ENCODE results near the gene ONECUT1.

The ONECUT1 gene

GRCh38 chr15:52782514-52782913 is 7.6 kb downstream of the ONECUT1 start:
- no peak for DNase-seq (ENCODE audit: low spot score)

DNA sequence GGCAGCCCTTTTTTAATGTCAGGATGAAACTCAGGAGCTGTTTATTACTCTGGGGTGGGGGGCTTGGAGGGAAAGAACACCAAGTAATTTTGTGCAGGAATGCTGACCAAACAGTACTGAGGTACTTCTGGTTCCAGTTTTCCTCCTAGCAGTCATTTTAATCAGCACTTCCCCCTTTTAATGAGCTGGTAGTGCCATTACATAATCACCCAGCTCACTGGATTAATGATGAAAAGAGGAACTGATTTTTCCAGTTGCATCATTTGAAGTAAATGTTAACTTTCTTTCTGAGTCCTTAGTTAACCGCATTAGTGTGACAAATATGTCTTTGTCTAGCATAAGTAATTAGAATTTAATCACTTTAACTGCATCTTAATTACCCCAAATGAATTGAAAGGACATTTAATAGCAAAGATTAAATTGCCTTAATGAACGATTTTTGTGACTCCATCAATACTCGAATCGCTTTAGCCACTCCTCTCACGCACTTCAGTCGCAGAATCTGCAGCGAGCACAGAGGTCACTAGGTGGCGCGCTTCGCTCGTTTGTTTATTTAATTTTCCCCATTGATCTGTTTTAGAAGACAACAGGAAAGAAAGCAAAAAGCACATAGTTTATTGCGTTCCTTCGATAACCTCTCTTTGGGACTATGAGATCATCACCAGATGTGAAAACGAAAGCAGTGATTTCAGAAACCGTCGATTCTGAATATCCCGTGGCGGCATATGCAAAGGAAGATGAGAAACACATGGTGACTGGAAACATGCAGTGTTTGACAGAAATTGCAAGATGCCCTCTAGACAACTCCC is 9.8 kb downstream of the ONECUT1 start:
- DNase-seq (ENCODE audit: low spot score) = peak; percentile 57

DNA sequence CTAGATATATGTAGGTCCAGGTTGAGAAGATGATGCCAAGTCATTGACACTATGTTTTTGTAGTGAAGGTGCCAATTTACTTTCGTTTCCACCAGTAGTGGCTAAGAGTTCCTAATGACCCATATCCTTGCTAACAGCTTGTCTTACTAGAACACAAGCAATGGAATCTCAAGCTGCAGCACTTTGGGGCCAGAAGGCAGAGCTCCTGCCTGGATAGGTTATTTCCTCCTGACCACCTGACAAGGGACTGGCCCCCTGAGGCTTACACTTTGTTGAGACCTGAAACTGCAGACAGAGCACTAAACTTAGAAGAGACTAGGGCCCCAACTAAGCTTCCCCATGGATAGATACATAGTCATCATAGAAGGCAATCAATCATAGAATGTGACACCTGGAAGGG is 11.7 kb downstream of the ONECUT1 start:
- DNase-seq (ENCODE audit: low spot score) = no peak

GRCh38 chr15:52772766-52773165 is 17.4 kb downstream of the ONECUT1 start:
- DNase-seq (ENCODE audit: low spot score) = no peak

- DNase-seq (ENCODE audit: low spot score) = no peak
Observed at GRCh38 chr15:52765785-52766184, 24.4 kb downstream of the ONECUT1 start.

DNA sequence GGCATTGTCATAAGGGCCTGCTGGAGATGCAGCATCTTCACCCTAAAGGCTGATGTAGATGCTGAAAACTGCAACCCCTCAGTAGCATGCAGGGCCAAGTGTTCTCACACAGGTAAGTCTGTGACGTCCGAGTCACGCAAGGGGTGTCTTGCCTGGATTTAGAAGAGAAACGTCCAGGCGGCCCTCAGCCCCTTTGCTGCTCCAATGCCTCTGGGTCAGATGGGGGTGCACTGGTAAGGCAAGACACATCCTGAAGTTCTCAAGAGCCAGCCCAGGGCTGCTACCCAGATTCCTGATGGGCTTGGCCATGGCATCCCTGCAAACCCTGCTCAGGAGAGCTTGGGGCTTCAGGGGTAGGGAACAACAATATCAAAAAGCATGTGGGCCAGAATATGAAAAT is 25.4 kb downstream of the ONECUT1 start:
- no peak for DNase-seq (ENCODE audit: low spot score)

DNA sequence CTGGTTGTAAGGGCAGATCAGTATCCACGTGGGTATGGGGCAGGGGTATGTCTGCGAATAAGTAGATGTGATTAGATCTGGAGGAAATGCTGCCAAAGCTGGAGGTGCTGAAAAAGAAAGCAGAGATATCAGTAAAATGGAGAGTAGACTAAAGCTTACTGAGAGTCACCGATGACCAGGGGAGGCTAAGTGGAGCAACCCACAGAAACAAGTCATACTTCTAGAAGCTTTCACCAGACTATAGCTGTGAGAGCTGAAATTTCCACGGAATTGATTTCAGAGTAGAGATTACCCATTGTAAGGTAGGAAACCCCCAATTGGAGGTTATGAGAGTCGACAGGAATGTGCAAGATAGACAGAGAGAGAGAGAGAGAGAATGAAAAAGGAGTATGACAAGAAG is 27.5 kb downstream of the ONECUT1 start:
- DNase-seq (ENCODE audit: low spot score) = no peak

- no peak for DNase-seq (ENCODE audit: low spot score)
Observed at GRCh38 chr15:52760562-52760961, 29.6 kb downstream of the ONECUT1 start.

DNA sequence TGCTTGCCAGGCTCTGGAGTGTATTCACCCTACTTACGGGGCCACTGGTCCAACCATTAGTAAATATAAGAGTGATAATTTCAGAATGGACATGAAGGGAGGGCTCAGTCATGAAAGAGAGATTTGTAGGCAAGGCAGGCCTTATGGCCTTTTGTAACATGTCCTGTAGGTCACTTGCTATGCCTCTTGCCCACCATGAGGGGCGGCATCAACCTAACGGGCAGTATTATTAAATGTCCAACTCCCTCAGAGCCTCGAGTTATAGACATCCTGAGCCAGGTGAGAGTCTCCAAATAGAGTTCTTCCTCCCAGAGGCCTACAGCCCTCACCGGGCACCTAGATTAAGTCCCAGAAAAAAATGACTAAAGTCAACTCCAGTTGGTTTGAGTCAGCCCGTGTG is 30.2 kb downstream of the ONECUT1 start:
- no peak for DNase-seq (ENCODE audit: low spot score)

- DNase-seq (ENCODE audit: low spot score) = no peak
Observed at GRCh38 chr15:52757496-52757895, 32.6 kb downstream of the ONECUT1 start.

GRCh38 chr15:52751522-52751921 is 38.6 kb downstream of the ONECUT1 start:
- DNase-seq (ENCODE audit: low spot score) = no peak

GRCh38 chr15:52749258-52749657 is 40.9 kb downstream of the ONECUT1 start:
- DNase-seq (ENCODE audit: low spot score) = peak; percentile 9

- no peak for DNase-seq (ENCODE audit: low spot score)
Observed at GRCh38 chr15:52746162-52746757, 43.9 kb downstream of the ONECUT1 start.

DNA sequence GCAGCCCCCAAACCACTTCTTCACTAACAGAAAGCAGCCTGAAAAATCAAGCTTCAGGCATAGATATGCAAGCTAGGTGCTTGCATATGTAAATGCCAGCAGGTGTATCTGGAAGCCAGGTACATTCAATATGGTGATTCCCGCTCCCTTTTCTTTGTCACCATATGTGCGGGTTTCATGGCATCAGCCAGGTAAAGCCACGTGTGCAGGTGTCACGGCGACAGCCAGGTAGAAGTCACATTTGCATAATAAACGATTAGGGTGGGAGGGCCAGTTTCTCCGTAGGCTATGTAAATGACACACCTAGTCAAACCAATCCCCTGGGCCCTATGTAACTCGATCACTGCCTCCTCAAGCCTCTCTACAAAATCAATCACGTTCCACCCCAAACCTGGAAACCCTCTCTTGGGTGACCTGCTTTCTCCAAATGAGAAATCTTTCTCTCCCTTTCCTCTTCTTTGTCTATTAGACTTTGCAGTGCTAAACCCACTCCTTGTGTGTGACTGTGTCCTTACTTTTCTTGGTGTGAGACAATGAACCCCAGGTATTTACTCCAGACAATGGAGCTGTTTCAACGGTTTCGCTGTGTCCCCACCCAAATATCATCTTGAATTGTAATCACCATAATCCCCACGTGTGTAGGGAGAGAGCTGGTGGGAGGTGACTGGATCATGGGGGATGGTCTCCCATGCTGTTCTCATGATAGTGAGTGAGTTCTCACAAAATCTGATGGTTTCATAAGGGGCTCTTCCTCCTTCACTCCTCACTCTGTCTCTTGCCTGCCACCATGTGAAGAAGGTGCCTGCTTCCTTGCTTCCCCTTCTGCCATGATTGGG is 44.6 kb downstream of the ONECUT1 start:
- no peak for DNase-seq (ENCODE audit: low spot score)

DNA sequence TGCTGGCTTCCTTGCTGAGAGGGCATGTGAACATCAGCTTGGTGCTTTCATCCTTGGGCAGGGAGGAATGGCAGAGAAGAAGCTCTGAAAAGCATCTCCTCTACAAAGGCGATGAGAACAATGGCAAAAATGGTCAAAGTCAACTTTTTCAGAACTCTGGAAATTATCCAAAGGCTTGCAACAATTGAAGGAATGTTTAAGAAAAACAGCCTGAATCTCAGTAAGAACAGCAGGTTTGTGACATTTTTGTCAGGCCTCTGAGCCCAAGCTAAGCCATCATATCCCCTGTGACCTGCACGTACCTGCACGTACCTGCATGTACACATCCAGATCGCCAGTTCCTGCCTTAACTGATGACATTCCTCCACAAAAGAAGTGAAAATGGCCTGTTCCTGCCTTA is 51.8 kb downstream of the ONECUT1 start:
- no peak for DNase-seq (ENCODE audit: low spot score)

DNA sequence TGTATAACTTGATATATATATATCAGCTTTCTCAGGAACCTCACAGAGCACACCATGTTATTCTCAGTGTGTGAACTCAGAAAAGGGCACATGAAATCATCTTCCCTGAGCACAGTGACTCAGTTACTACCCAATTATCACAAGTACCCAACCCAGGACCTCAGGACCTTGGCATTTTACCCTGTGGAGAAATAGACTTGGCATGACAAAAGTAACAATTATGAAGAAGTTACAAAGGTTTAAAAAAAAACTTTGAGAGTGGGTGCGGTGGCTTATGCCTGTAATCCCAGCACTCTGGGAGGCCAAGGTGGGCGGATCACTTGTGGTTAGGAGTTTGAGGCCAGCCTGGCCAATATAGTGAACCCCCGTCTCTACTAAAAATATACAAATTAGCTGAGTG is 52.4 kb downstream of the ONECUT1 start:
- DNase-seq (ENCODE audit: low spot score) = no peak

GRCh38 chr15:52735231-52736089 is 54.7 kb downstream of the ONECUT1 start:
- DNase-seq (ENCODE audit: low spot score) = peak; percentile 78

GRCh38 chr15:52734329-52734728 is 55.8 kb downstream of the ONECUT1 start:
- DNase-seq (ENCODE audit: low spot score) = no peak

DNA sequence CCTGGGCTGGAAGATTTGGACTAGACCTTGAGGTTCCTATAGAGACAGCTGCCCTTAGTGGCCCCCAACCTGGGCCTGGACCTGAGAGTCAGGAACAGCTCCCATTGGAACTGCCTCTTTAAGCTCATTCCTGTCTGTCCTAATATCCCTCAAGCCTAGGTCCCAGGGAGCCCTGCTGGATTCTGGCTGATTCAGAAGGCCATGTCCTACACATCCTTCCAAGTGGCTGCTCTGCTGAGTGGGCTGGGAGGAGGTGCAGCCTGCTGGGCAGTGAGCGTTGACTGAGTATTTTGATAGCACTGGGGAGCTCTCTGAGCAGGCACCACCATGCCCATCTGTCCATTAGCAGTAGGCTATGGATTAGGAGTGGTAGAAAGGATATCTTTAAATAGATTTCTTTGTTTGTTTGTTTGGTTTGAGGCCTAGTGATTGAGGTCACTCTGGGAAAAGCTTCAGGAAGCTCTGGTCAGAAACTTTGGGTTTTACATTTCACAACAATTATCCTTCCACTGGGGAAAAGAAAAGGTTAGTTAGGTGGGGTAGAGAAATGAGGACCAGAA is 56.4 kb downstream of the ONECUT1 start:
- no peak for DNase-seq (ENCODE audit: low spot score)

GRCh38 chr15:52733088-52733487 is 57.0 kb downstream of the ONECUT1 start:
- DNase-seq (ENCODE audit: low spot score) = no peak

DNA sequence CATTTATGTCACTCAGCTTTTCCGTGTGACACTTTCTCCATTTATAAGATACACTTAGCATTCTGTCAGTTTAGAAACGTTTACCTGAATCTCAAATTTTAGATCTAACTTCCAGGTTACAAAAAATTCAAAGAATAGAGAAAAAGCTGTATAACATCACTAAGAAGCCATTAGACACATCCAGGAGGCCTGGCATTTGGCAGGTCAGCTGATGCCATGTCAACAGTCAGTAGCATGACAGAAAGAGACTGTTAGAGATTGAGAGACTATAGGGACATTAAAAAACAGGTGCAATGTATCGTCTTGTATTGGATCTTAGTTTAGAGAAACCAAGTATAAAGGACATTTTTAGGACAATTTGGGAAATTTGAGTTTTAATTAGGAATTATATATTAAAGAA is 57.6 kb downstream of the ONECUT1 start:
- DNase-seq (ENCODE audit: low spot score) = no peak

All from germinal center (tissue), 1 donor.